Measurements from ENCODE around the gene TNNT2.

DNA sequence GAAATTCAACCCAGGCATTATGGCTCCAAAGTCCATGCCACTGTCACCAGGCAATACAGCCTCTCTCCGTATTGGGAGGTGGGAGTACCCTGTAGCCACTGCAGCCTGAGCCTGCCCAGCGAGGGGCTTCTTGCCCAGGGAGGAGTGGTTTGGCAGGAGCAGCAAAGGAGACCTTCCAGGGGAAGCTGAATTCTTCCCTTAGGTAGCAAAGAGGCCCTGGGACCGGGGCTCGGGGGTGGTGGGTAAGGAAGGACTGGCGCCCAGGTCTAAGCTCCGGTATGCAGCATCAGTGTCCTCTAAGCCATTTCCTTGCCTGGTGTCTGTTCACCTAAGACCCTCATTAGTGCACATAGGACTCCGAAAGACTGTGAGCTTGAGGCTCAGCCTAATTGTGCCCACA is 17.0 kb downstream of the TNNT2 start:
- TF ChIP-seq PPARA (CRISPR knock-in tag; IDR thresholded peaks at IDR 0.05; ENCODE audit: borderline replicate concordance) (no peak), ZFP30 (CRISPR knock-in tag; IDR thresholded peaks at IDR 0.05) (no peak), ARNTL (CRISPR knock-in tag; IDR thresholded peaks at IDR 0.05; ENCODE audit: borderline replicate concordance, low read depth) (no peak)
- TF ChIP-seq, protein P1, sequence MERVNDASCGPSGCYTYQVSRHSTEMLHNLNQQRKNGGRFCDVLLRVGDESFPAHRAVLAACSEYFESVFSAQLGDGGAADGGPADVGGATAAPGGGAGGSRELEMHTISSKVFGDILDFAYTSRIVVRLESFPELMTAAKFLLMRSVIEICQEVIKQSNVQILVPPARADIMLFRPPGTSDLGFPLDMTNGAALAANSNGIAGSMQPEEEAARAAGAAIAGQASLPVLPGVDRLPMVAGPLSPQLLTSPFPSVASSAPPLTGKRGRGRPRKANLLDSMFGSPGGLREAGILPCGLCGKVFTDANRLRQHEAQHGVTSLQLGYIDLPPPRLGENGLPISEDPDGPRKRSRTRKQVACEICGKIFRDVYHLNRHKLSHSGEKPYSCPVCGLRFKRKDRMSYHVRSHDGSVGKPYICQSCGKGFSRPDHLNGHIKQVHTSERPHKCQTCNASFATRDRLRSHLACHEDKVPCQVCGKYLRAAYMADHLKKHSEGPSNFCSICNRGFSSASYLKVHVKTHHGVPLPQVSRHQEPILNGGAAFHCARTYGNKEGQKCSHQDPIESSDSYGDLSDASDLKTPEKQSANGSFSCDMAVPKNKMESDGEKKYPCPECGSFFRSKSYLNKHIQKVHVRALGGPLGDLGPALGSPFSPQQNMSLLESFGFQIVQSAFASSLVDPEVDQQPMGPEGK (CRISPR knock-in tag; IDR thresholded peaks at IDR 0.05; ENCODE audit: borderline replicate concordance): no peak
- TF ChIP-seq, protein P2, sequence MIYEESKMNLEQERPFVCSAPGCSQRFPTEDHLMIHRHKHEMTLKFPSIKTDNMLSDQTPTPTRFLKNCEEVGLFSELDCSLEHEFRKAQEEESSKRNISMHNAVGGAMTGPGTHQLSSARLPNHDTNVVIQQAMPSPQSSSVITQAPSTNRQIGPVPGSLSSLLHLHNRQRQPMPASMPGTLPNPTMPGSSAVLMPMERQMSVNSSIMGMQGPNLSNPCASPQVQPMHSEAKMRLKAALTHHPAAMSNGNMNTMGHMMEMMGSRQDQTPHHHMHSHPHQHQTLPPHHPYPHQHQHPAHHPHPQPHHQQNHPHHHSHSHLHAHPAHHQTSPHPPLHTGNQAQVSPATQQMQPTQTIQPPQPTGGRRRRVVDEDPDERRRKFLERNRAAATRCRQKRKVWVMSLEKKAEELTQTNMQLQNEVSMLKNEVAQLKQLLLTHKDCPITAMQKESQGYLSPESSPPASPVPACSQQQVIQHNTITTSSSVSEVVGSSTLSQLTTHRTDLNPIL (CRISPR knock-in tag; IDR thresholded peaks at IDR 0.05; ENCODE audit: low read depth): no peak
